ENCODE data around the gene RPL26. TPM values are rescaled to one million over a fixed set of nuclear protein-coding genes. Genes with fewer than 3 reads are reported as not detected.

The RPL26 gene
- total RNA-seq, result 3,674 and 3,688 TPM in 2 replicates

DNA sequence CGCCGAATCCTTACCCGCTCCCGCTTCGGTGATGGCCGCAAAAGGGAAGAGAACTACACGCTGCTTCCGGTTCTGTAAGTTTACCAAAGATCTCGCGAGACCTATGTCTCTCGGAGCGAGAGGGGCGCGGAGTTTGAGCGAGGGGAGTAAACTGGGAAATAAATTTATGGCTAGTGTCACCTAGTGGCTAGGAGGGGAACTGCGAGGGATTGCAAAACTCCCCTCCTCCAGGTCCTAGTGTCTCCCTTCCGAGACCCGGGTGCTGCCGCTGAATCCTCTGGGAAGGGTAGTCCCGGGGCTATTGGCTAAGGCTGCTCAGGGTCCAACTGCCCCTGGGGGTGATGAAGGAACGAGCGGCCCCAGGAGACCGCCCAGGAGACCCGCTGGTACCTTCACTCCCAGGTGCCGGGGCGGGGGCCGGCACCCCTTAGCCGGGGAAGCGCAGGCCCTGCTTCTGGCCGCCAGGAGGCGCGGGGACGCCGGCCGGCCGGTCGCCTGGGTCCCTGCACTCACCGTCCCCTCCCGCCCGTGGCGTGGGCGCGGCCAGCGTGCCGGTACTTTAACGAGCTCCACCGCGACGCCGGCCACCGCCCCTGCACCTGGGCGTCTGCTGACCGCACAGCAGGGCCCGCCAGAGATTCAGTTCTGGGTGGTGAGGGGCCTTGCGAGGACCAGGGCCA lies at the start of gene RPL26:
TSS of gene RPL26 (minus strand) at position 51 of the 680 bp plus-strand sequence. CDS start 883 bp downstream, outside the sequence.

DNA sequence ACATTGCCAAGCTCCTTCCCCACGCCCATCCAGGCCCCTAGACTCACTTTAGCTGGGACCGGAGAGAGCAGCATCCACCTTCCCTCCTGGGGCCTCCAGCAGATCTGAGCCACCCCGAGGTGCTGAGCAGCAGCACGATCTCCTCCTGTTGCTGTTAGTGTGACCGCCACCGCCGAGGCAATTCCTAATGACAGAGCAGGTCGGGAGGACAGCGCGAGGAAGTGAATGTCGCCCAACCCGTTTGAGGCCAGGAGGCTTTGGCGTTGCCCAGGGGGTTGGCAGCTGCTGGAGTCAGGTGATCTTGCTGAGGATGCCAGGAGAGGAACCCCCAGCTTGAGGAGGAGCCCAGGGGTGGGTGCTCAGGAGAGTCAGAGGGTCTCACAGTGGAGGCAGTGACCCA lies 14.6 kb upstream of the RPL26 start, which contains the start of gene RNF222:
TSS of gene RNF222 (minus strand) at position 192 of the 400 bp plus-strand sequence. CDS start 4,366 bp downstream, outside the sequence.

DNA sequence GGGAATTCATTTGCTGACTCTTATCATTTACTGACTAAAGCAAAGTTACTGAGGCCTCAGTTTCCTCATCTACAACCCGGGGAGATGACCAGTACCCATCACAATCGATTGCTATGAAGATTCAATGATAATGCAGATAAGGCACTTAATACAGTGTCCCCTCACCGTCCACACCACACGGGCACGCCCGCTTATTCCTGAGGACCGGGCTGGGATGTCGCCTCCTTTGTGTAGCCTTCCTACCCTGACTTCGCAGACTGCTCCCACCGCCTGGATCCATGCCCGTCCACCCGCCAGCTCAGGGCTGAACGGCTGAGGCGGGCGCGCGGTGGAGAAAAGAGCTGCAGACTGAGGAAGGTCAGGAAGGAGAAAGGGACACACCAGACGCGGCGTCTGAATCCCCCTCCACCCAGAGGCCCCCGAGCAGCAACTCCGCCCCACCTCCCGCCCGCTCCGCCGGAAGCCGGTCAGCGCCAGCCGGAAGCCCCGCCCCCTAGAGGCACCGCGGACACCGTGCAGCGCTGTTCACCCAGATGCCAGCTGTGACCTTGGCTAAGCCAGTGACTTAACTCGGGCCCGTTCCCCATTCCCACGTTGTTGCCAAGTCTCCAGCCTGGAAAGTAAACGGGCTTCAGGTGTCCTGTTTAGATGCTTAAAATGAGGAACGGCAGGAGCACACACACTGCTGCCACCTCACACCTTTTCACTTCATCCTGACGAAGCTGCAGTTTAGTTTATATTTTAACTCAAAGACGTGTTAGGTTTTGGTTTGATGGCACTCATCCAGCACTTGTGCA lies 6.5 kb downstream of the RPL26 start, which contains the start of gene KRABD2:
TSS of gene KRABD2 (minus strand) at position 434 of the 797 bp plus-strand sequence.

DNA sequence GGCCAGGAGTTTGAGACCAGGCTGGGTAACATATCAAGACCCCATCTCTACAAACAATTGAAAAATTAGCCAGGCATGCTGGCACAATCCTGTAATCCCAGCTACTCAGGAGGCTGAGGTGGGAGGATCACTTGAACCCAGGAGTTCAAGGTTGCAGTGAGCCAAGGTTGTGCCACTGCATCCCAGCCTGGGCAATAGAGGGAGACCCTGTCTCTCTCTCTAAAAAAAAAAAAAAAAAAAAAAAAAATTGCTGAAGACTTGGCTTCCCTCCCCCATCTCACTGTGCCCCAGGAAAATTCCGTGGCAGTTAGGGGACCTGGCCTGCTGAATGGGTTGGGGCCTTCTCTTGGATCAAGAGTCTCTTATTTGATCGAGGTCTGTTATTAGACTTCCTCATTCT lies 43.5 kb downstream of the RPL26 start, which contains the start of gene ODF4:
TSS of gene ODF4 (plus strand) at position 301 of the 400 bp plus-strand sequence. CDS start 212 bp downstream, outside the sequence.

Other genes with a start within 250 kb of the RPL26 start
- 20.7 and 23.0 TPM in 2 replicates for gene PER1, start 230.8 kb downstream of the RPL26 start, total RNA-seq
- 4.3 and 5.2 TPM in 2 replicates for gene VAMP2, start 220.2 kb downstream of the RPL26 start, total RNA-seq
- gene TMEM107, start 206.8 kb downstream of the RPL26 start, total RNA-seq, result 30.6 and 34.5 TPM in 2 replicates
- gene BORCS6, start 193.0 kb downstream of the RPL26 start, total RNA-seq, result 9.4 and 10.8 TPM in 2 replicates
- gene AURKB, start 172.6 kb downstream of the RPL26 start, total RNA-seq, result 89.8 and 108 TPM in 2 replicates
- gene CTC1, start 135.1 kb downstream of the RPL26 start, total RNA-seq, result 6.1 and 6.2 TPM in 2 replicates
- gene PFAS, start 133.9 kb downstream of the RPL26 start, total RNA-seq, result 42.0 and 42.7 TPM in 2 replicates
- 32.4 and 34.3 TPM in 2 replicates for gene RANGRF, start 94.5 kb downstream of the RPL26 start, total RNA-seq
- gene SLC25A35, start 87.8 kb downstream of the RPL26 start, total RNA-seq, result 1.2 and 1.5 TPM in 2 replicates
- not detected in 2 replicates for gene ARHGEF15, start 73.0 kb downstream of the RPL26 start, total RNA-seq
- gene ODF4, start 43.4 kb downstream of the RPL26 start, total RNA-seq, result not detected in 2 replicates
- not detected in 2 replicates for gene RNF222, start 14.6 kb upstream of the RPL26 start, total RNA-seq
- gene NDEL1, start 52.7 kb upstream of the RPL26 start, total RNA-seq, result 42.7 and 55.6 TPM in 2 replicates
- gene MYH10, start 247.5 kb upstream of the RPL26 start, total RNA-seq, result 55.4 and 61.7 TPM in 2 replicates